Fibroblast of lung (primary cell): ENCODE data around the gene CGB5. TPM values are rescaled to one million over a fixed set of nuclear protein-coding genes. Genes with fewer than 3 reads are reported as not detected.

ENCODE experiments used
- DNase-seq, 2 donors: peaks; one replicate each; pipeline versions ENCODE4 v3.0.0 to v3.0.0-alpha.2; 2010; ENCODE audit warnings: low read depth in 2 of 2
- H2AFZ ChIP-seq: 2 replicates; pipeline ENCODE4 v1.5.1; 2012; ENCODE audit warnings: low read length, control low read depth, inconsistent platforms
- H3K27ac ChIP-seq: 2 replicates; pipeline ENCODE4 v1.5.1; 2011; ENCODE audit warnings: low read length, control low read depth; ENCODE audit not compliant: insufficient read depth
- H3K27me3 ChIP-seq: 2 replicates; pipeline ENCODE4 v1.5.1; 2011; ENCODE audit warnings: mild to moderate bottlenecking, low read length; ENCODE audit not compliant: control insufficient read depth, insufficient read depth
- H3K36me3 ChIP-seq: 2 replicates; pipeline ENCODE4 v1.5.1; 2011; ENCODE audit warnings: low read length; ENCODE audit not compliant: control insufficient read depth, insufficient read depth
- H3K4me1 ChIP-seq: 2 replicates; pipeline ENCODE4 v1.5.1; 2011; ENCODE audit warnings: low read length; ENCODE audit not compliant: control insufficient read depth, insufficient read depth; ENCODE audit errors: extremely low read depth
- H3K4me2 ChIP-seq: 2 replicates; pipeline ENCODE4 v1.5.1; 2011; ENCODE audit warnings: low read length, control low read depth; ENCODE audit not compliant: insufficient read depth; ENCODE audit errors: extremely low read depth
- H3K4me3 ChIP-seq, 4 experiments: fragments of 200-600 bp in 1 of 4; sonication (generic) in 1 of 4; replicated peaks in 1 of 4; 2 replicates each; pipeline ENCODE4 v1.5.1; 2011 to 2016; ENCODE audit warnings: low read length in 4 of 4, low read depth in 3 of 4, mild to moderate bottlenecking in 3 of 4, control low read depth in 2 of 4, inconsistent platforms in 1 of 4, mixed read lengths in 1 of 4; ENCODE audit not compliant: insufficient read depth in 1 of 4; ENCODE audit errors: control extremely low read depth in 1 of 4
- H3K79me2 ChIP-seq: 2 replicates; pipeline ENCODE4 v1.5.1; 2012; ENCODE audit warnings: mild to moderate bottlenecking, low read length, inconsistent platforms; ENCODE audit not compliant: control insufficient read depth, insufficient read depth
- H3K9ac ChIP-seq: 2 replicates; pipeline ENCODE4 v1.5.1; 2011; ENCODE audit warnings: mild to moderate bottlenecking, low read length, control low read depth; ENCODE audit not compliant: insufficient read depth
- H3K9me3 ChIP-seq: 2 replicates; pipeline ENCODE4 v1.5.1; 2012; ENCODE audit warnings: low read depth, low read length; ENCODE audit not compliant: control insufficient read depth, insufficient read depth
- H4K20me1 ChIP-seq: 2 replicates; pipeline ENCODE4 v1.5.1; 2011; ENCODE audit warnings: low read length; ENCODE audit not compliant: control insufficient read depth, insufficient read depth; ENCODE audit errors: extremely low read depth
- CTCF ChIP-seq, 2 donors: IDR thresholded peaks in 1 of 2; conservative IDR thresholded peaks in 1 of 2; 1 replicate in 1 of 2; 2 replicates in 1 of 2; pipeline ENCODE4 v1.5.1; 2011 to 2012; ENCODE audit warnings: low read length in 2 of 2, control low read depth in 1 of 2, inconsistent platforms in 1 of 2, low read depth in 1 of 2, mild to moderate bottlenecking in 1 of 2
- EZH2 ChIP-seq: IDR thresholded peaks from 2 replicates; pipeline ENCODE4 v1.5.1; 2012; ENCODE audit warnings: low read length, control low read depth, mild to moderate bottlenecking; ENCODE audit errors: missing control alignments
- polyA plus RNA-seq, 2 donors: library from polyadenylated mRNA; depleted of rRNA in 1 of 2; stranded (reverse) in 1 of 2; unstranded in 1 of 2; fragments of >200 nt; gene quantifications; 2 replicates each; pipeline ENCODE4 v1.2.1, GENCODE V29; 2011 to 2012; ENCODE audit warnings: missing spikeins in 1 of 2
- total RNA-seq: library from RNA; depleted of rRNA; stranded (reverse); fragments of >200 nt; gene quantifications from 2 replicates; pipeline ENCODE4 v1.2.1, GENCODE V29; 2014

Gene CGB5
- total and polyA plus RNA-seq, 2 donors (not counting 1 experiment from before 2014, with no cell fraction given), result not detected

GRCh38 chr19:49058562-49058961, 14.9 kb downstream of the CGB5 start:
- H3K36me3 ChIP-seq, result no peaks in the 10 kb centered on the region
- no peaks in the 10 kb centered on the region for H3K27me3 ChIP-seq
- H3K4me3 ChIP-seq, result no peak overlapping the region
- H4K20me1 ChIP-seq, result no peaks in the 10 kb centered on the region
- TF ChIP-seq EZH2 (no peak), CTCF (conservative IDR thresholded peaks at IDR 0.05 in 1 of 2, IDR thresholded peaks at IDR 0.05 in 1 of 2; ENCODE audit: low read depth in 1 of 2, low read length in 2 of 2) (no peak)
- no peaks in the 10 kb centered on the region for H3K79me2 ChIP-seq
- no peak overlapping the region for H3K9ac ChIP-seq
- no peak overlapping the region for H3K27ac ChIP-seq
- no peak overlapping the region for H2AFZ ChIP-seq
- peaks cover 2% of the 10 kb centered on the region for H3K4me1 ChIP-seq
- H3K4me2 ChIP-seq, result no peak overlapping the region
- peak in 1 of 2 donors; percentile 51 for DNase-seq
- H3K9me3 ChIP-seq, result no peaks in the 10 kb centered on the region

- Histone ChIP-seq H3K4me1 (peaks cover 2% of the 10 kb centered on the region), H3K4me3 (no peak overlapping the region), H3K36me3 (no peaks in the 10 kb centered on the region), H3K9me3 (no peaks in the 10 kb centered on the region), H3K27me3 (peaks cover 2% of the 10 kb centered on the region), H3K27ac (no peak overlapping the region), H2AFZ (no peak overlapping the region), H3K9ac (no peak overlapping the region), H3K4me2 (no peak overlapping the region), H3K79me2 (no peaks in the 10 kb centered on the region), H4K20me1 (no peaks in the 10 kb centered on the region)
- TF ChIP-seq EZH2 (no peak), CTCF (conservative IDR thresholded peaks at IDR 0.05 in 1 of 2, IDR thresholded peaks at IDR 0.05 in 1 of 2; ENCODE audit: low read depth in 1 of 2, low read length in 2 of 2) (no peak)
- DNase-seq, result no peak
These were observed 15.4 kb downstream of the CGB5 start for GRCh38 chr19:49059053-49059452.

- Histone ChIP-seq H4K20me1 (no peaks in the 10 kb centered on the region), H3K4me3 (no peak overlapping the region), H3K27me3 (peaks cover 16% of the 10 kb centered on the region), H3K27ac (no peak overlapping the region), H3K9ac (no peak overlapping the region), H3K9me3 (no peaks in the 10 kb centered on the region), H2AFZ (no peak overlapping the region), H3K79me2 (no peaks in the 10 kb centered on the region), H3K4me2 (no peak overlapping the region), H3K36me3 (no peaks in the 10 kb centered on the region), H3K4me1 (peaks cover 2% of the 10 kb centered on the region)
- no peak for DNase-seq
- TF ChIP-seq CTCF (conservative IDR thresholded peaks at IDR 0.05 in 1 of 2, IDR thresholded peaks at IDR 0.05 in 1 of 2; ENCODE audit: low read depth in 1 of 2, low read length in 2 of 2) (no peak), EZH2 (no peak)
These were observed 17.4 kb downstream of the CGB5 start for GRCh38 chr19:49061000-49061399.
